HG02642 (cell line): ENCODE results near the gene NEURL3.
A peak's percentile ranks its signal among the peaks of the same experiment; 100 is the strongest.
"Not testable (repeated sequence)": the region's sequence is repeated elsewhere in the genome, so short reads cannot be mapped to it uniquely, and the experiment has no call there.

ENCODE experiments used
- ATAC-seq: cut with Tn5 transposase; IDR thresholded peaks from one replicate; pipeline ENCODE4 v1.9.1; 2021; ENCODE audit warnings: mild to moderate bottlenecking; ENCODE audit not compliant: unreplicated experiment, poor library complexity

The NEURL3 gene

GRCh38 chr2:96510931-96511595, 5.9 kb upstream of the NEURL3 start:
- ATAC-seq: no peak

GRCh38 chr2:96509847-96510230, 4.7 kb upstream of the NEURL3 start:
- ATAC-seq: no peak

GRCh38 chr2:96509114-96509846, 4.1 kb upstream of the NEURL3 start:
- ATAC-seq: peak; percentile 67

DNA sequence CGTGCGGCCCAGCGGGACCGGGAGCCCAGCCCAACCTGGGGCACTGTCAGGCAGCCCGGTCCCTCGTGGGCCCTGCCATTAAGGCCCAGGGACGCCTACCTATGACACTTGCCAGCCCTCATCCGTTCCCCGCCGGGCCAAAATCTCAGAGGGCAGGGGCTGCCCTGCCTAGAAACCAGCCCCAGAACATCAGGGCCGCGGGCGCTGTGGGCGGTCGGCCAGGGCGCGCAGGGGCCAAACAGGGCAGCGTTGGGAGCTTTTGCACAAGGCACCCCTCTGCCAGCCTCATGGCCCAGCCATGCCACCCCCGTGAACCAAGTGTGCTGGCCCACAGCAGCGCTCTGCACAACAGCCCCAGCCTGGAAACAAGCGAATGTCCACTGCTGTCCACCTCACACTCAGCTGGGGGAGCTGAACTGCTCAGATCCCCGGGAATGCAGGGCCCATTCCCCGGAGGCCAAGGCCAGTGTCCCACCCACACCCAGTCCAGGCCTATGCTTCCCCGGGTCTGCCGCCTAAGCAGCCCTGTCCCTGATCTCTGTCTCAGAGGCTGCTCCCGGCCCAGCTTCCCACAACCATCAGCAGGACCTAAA, 3.5 kb upstream of the NEURL3 start:
- ATAC-seq: no peak

DNA sequence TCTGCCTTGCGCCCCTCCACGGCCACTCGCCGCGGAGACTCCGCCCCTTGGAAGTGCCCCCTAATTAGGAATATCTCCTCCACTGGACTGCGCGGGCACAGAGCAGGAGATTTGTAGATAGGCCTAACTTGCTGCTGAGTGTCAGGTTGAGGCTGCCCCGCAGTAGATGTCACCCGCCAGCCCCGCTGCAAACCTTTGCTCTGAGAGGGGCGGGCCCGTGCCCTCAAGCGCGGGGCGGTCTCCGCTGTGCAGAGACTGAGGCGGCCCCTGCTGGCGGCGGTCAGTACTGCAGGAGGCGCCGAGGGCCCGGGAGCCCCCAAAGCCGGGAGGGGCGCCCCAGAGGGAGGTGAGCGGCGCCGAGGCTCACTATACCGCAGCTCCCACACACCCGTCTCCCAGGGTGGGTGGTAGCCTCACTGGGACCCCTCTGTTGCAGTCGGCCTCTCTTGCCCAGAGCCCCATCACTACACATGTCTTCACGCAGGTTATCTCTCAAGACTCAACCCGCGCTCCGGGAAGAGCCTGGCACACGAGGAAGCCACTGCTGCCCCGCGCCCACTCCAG, 2.9 kb upstream of the NEURL3 start:
- ATAC-seq: peak; percentile 51

DNA sequence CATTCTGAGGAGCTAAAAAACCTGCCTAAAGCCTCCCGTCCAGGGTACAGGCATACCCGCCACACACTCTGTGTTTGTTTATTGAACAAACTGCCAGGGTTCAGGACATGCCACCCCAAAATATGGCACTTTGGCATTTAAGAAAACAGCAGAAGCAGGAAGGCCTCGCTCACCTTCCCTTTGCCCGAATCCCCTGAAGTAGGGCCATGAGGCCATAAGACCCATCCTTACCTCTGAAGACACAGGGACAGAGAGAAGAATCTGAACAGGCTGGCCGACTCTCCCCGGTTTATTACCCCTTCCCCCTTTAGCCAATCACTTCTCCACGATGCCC, 1.7 kb upstream of the NEURL3 start:
- ATAC-seq: no peak

DNA sequence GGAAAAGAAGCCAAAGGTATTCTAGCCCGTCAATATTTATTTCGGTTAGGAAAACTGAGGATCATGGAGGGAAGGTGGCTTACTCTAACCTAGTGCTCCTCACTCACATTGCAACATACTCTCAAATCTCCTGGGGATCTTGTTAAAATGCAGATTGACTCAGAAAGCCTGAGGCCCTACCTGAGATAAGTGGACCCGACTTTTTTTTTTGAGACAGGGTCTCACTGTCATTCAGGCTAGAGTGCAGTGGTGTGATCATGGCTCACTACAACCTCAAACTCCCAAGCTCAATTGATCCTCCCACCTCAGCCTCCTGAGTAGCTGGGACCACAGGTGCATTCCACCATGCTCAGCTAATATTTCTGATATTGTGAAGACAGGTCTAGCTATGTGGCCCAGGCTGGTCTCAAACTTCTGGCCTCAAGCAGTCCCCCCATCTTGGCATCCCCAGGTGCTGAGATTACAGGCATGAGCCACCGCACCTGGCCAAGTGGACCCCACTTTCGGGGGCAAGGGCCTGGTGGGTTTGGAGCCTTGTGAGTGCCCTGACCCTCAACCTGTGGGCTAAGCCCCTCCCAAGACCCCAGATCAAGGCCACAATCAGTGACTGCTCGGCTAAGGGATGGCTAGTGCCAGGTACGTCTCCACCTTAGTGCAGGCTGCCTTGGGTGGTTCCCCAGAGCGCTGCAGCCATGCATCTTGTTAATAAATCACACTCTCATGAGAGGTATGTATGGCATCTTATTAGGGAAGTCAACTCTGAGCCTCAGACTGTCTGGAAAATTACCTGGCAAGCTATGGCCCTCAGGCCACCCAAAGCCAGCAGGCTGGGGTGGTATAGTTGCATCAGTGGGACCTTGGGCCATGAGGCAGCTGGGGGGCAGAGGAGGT, 1.1 kb upstream of the NEURL3 start:
- ATAC-seq: no peak

GRCh38 chr2:96503637-96504243, 1.4 kb downstream of the NEURL3 start:
- ATAC-seq: no peak

DNA sequence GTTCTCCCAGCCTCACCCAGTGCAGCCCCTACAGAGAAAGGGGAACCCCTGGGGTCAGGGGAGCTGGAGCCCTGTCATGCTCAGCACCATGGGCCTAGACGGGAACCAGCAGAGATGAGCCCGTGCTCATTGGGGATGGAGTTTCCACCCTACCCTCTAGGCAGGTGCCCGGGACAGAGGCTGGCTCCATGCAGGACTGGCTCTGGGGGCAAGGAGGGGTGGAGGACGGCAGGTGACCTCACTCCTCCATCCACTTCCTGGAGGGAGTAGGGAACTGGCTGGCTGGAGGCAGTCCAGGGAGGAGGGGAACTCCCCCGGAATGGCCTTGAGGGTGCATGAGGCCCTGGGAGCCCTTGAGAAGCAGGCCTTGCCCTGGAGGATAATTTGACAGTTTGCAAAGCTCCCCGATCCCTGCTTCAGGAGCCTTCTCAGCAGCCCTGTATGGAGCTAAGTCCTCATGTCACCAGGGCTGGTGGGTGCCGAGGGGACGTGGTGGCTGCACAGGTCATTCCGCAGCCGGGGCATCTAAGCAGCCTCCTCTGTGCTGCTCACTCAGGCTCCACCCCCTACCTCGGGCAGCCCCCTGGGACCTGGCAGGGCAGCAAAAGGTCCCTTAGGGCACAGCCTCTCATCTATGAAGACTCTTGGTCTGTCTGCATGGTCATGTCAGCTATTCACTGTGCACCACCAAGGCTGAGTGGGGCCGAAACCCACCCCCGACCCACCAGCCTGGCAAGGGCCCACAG, 2.1 kb downstream of the NEURL3 start:
- ATAC-seq: no peak

DNA sequence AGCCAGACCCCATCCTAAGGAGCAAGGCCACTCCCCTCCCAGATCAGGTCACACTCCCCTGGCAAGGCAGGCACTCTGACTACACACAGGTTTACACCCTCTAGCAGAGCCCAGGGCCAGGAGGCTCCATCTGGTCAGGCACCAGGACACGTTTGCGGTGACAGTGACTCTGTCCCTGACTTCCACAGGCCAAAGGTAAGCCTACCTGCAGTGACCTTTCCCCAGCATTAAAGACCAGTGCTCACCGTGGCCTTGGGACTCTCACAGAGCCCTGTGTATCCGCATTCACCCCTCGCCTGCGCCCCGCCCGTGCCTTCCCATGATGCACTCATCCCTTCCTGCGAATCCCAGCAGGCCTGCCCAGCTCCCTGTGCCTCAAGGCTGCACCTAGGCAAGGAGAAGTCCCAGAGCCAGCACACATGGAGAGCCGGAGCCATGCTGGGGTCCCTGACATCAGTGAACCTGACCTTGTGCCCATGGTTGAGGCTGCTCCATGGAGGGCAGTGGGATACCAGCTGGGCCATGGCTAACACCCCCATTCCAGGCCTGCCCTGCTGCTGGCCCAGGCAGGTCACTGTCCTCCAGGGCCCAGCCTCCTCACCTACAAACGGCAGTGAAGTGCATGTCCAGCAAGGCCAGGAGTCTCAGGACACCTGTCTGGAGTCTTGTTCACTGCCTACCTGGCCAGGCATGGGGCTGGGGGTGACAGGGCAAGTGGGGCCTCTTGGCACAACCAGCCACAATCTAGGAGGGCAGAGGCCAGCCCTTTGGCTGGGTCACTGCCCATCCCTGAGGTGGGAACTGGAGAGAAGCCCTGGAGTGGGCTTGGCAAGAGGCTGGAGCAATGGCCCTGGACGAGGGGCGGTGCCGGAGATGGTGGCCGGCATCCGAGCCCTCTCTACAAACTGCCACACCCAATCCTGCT, 3.0 kb downstream of the NEURL3 start:
- peak; percentile 15 for ATAC-seq

GRCh38 chr2:96501471-96501874, 3.7 kb downstream of the NEURL3 start:
- ATAC-seq: peak; percentile 62

DNA sequence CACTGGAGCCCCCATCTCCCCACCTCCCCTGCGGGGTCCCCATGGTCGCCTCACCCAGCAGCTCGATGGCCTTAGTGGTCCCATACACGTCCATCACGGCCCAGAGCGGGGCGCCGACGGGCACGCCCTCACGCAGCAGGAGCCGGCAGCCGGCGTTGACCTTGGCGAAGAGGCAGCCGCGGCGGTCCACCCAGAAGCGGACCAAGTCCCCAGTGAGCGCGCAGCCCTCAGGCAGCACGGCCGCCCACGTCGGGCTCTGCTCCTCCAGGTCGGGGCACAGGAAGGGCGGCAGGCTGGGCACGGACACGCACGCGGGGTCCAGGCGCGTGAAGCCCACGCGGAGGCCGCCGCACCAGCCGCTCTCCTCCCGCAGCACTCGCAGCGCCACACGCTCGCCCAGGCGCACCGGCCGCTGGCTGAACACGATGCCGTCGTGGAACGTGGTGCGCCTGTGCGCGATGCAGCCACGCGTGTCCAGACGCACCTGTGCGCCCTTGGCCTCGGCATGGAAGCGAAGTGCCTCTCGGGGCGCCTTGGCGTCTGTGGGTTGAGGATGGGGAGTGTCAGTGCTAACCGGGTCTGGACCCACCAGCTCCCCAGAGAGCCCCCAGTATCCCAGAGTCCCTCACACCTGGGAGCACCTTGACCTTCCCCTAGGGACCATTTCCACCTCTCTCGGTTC, 4.6 kb downstream of the NEURL3 start:
- no peak for ATAC-seq

GRCh38 chr2:96499061-96499960, 5.8 kb downstream of the NEURL3 start:
- ATAC-seq: no peak

DNA sequence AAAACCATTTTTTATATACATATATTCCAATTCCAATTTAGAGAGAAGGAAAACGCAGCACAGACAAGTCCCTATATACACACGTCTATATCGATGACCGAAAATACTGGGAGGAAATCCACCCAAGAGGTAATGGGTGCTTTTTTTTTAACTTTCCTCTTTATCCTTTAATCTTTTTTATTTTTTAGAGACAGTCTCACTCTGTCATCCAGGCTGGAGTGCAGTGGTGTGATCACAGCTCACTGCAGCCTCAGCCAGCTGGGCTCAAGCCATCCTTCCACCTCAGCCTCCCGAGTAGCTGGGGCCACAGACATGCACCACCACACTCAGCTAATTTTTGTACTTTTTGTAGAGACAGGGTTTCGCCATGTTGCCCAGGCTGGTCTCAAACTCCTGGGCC, 6.5 kb downstream of the NEURL3 start:
- not testable (repeated sequence) for ATAC-seq

DNA sequence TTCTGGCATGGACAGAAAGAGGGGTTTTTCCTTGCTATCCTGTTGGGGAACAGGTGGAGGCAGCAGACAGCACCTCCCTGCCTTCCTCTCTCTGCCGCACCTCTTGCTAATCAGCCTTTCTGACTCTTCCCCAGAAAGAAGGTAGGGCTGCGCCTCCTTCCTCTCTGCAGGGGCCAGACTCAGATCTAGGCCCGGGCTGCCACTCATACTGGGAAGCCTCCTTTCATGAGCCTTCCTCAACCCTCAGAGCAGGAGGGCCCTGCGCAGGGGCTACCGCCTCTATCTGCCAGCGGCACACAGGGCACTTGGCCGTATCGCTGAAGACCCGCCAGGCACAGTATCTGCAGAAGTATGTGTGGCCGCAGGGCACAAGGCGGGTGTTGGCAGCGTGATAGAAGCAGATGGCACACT, 7.1 kb downstream of the NEURL3 start:
- ATAC-seq: no peak

GRCh38 chr2:96495982-96496629, 9.1 kb downstream of the NEURL3 start:
- ATAC-seq: no peak
